Liver (tissue), 9 donors: ENCODE data around the gene CCDC152. TPM values are rescaled to one million over a fixed set of nuclear protein-coding genes. Genes with fewer than 3 reads are reported as not detected.

Experiments used
- DNase-seq: peaks from one replicate; pipeline ENCODE4 v3.0.0-alpha.2; 2017; ENCODE audit warnings: low spot score
- H3K27ac ChIP-seq, 2 donors: one replicate each; pipeline ENCODE4 v1.7.0; 2013; ENCODE audit warnings: inconsistent platforms in 2 of 2, low read length in 2 of 2, control low read depth in 1 of 2, low read depth in 1 of 2, mild to moderate bottlenecking in 1 of 2
- H3K27me3 ChIP-seq, 4 donors: one replicate each; pipeline versions ENCODE4 v1.6.1 to v1.7.0; 2013; ENCODE audit warnings: low read length in 3 of 4, inconsistent platforms in 1 of 4, mild to moderate bottlenecking in 1 of 4, moderate library complexity in 1 of 4; ENCODE audit not compliant: control insufficient read depth in 4 of 4, insufficient read depth in 4 of 4
- H3K36me3 ChIP-seq, 4 donors: one replicate each; pipeline versions ENCODE4 v1.6.1 to v1.7.0; 2013; ENCODE audit warnings: low read length in 3 of 4, mild to moderate bottlenecking in 3 of 4, low read depth in 1 of 4, moderate library complexity in 1 of 4; ENCODE audit not compliant: control insufficient read depth in 4 of 4, insufficient read depth in 3 of 4
- H3K4me1 ChIP-seq, 4 donors: one replicate each; pipeline versions ENCODE4 v1.6.1 to v1.7.0; 2013; ENCODE audit warnings: low read length in 3 of 4, mild to moderate bottlenecking in 3 of 4, moderate library complexity in 1 of 4; ENCODE audit not compliant: control insufficient read depth in 4 of 4, insufficient read depth in 4 of 4
- H3K4me3 ChIP-seq, 3 donors: one replicate each; pipeline versions ENCODE4 v1.6.1 to v1.7.0; 2013; ENCODE audit warnings: low read length in 3 of 3, control low read depth in 1 of 3, low read depth in 1 of 3, mild to moderate bottlenecking in 1 of 3
- H3K9ac ChIP-seq, 2 donors: one replicate each; pipeline ENCODE4 v1.7.0; 2013; ENCODE audit warnings: low read length in 2 of 2, mild to moderate bottlenecking in 2 of 2, moderate library complexity in 2 of 2, control low read depth in 1 of 2, low read depth in 1 of 2
- H3K9me3 ChIP-seq, 4 donors: one replicate each; pipeline versions ENCODE4 v1.6.1 to v1.7.0; 2013; ENCODE audit warnings: low read length in 3 of 4; ENCODE audit not compliant: control insufficient read depth in 4 of 4
- ATF3 ChIP-seq: IDR thresholded peaks from 2 replicates; pipeline ENCODE4 v1.6.1; 2016; ENCODE audit warnings: antibody characterized with exemption
- CTCF ChIP-seq: fragments of 150-350 bp; IDR thresholded peaks from 2 replicates; pipeline ENCODE4 v1.5.1; 2017; ENCODE audit warnings: improper control_type of control experiment, low read depth, low read length; ENCODE audit not compliant: missing input control
- EGR1 ChIP-seq, 2 donors: IDR thresholded peaks; 2 replicates each; pipeline ENCODE4 v1.6.1; 2016 to 2018; ENCODE audit warnings: antibody characterized with exemption in 2 of 2, low read depth in 2 of 2
- FOXA1 ChIP-seq: IDR thresholded peaks from 2 replicates; pipeline ENCODE4 v1.6.1; 2016; ENCODE audit warnings: antibody characterized with exemption
- FOXA2 ChIP-seq: IDR thresholded peaks from 2 replicates; pipeline ENCODE4 v1.6.1; 2016; ENCODE audit warnings: antibody characterized with exemption
- GABPA ChIP-seq, 2 donors: IDR thresholded peaks in 1 of 2; conservative IDR thresholded peaks in 1 of 2; 2 replicates each; pipeline ENCODE4 v1.6.1; 2016; ENCODE audit warnings: antibody characterized with exemption in 2 of 2, mild to moderate bottlenecking in 1 of 2, moderate library complexity in 1 of 2
- HNF4A ChIP-seq, 2 donors: conservative IDR thresholded peaks; 2 replicates each; pipeline ENCODE4 v1.6.1; 2016; ENCODE audit warnings: antibody characterized with exemption in 2 of 2, mild to moderate bottlenecking in 2 of 2
- HNF4G ChIP-seq: IDR thresholded peaks from 2 replicates; pipeline ENCODE4 v1.6.1; 2016; ENCODE audit warnings: antibody characterized with exemption
- JUND ChIP-seq, 2 donors: IDR thresholded peaks; 2 replicates each; pipeline ENCODE4 v1.6.1; 2016; ENCODE audit warnings: antibody characterized with exemption in 2 of 2
- MAX ChIP-seq: IDR thresholded peaks from 2 replicates; pipeline ENCODE4 v1.6.1; 2016; ENCODE audit warnings: antibody characterized with exemption
- NR2F2 ChIP-seq: IDR thresholded peaks from 2 replicates; pipeline ENCODE4 v1.6.1; 2016; ENCODE audit warnings: antibody characterized with exemption
- RAD21 ChIP-seq, 2 donors: IDR thresholded peaks; 2 replicates each; pipeline ENCODE4 v1.6.1; 2016; ENCODE audit warnings: antibody characterized with exemption in 2 of 2, mild to moderate bottlenecking in 2 of 2
- REST ChIP-seq: IDR thresholded peaks from 2 replicates; pipeline ENCODE4 v1.6.1; 2016; ENCODE audit warnings: antibody characterized with exemption, mild to moderate bottlenecking
- RXRA ChIP-seq, 2 donors: IDR thresholded peaks; 2 replicates each; pipeline ENCODE4 v1.6.1; 2017 to 2018; ENCODE audit warnings: antibody characterized with exemption in 2 of 2, mild to moderate bottlenecking in 1 of 2
- SP1 ChIP-seq: IDR thresholded peaks from 2 replicates; pipeline ENCODE4 v1.6.1; 2018; ENCODE audit warnings: antibody characterized with exemption, mild to moderate bottlenecking
- TAF1 ChIP-seq: conservative IDR thresholded peaks from 2 replicates; pipeline ENCODE4 v1.6.1; 2016; ENCODE audit warnings: antibody characterized with exemption, mild to moderate bottlenecking
- YY1 ChIP-seq: IDR thresholded peaks from 2 replicates; pipeline ENCODE4 v1.6.1; 2016; ENCODE audit warnings: antibody characterized with exemption, mild to moderate bottlenecking
- ZBTB33 ChIP-seq: IDR thresholded peaks from 2 replicates; pipeline ENCODE4 v1.6.1; 2016; ENCODE audit warnings: antibody characterized with exemption
- WGBS: extraction: QIAGEN DNeasy Blood & Tissue Kit; methylation state at CpG from one replicate; pipeline ENCODE4 v1.1.7; 2013; 5-methylcytosine and 5-hydroxymethylcytosine counted together
- polyA plus RNA-seq, 2 donors: library from polyadenylated mRNA; stranded (reverse) in 1 of 2; unstranded in 1 of 2; fragments of 200-250 nt in 1 of 2; fragments of >200 nt in 1 of 2; fragmentation: Nextera tagmentation in 1 of 2; extraction: Ambion mirVana in 1 of 2; gene quantifications; one replicate each; pipeline versions ENCODE4 v1.2.1 to v1.2.3, GENCODE V29; 2013 to 2015
- total RNA-seq, 2 donors: library from RNA; depleted of rRNA; stranded (reverse); fragments of >200 nt; gene quantifications; one replicate each; pipeline ENCODE4 v1.2.3, GENCODE V29; 2014
- donor health status: healthy.
- donor health status: healthy.
- donor health status: healthy.
- donor health status: healthy.
- donor health status: healthy.

CCDC152 gene
- total and polyA plus RNA-seq, 4 donors, result 0.08 to 81.4 (median 3.3) TPM

GRCh38 chr5:42750507-42750906 lies 6.1 kb upstream of the CCDC152 start:
- 96% methylated on average over 5 of the region's 5 CpGs for WGBS
- no peak for TF ChIP-seq JUND (IDR thresholded peaks at IDR 0.05)
- TF ChIP-seq EGR1 (IDR thresholded peaks at IDR 0.05; ENCODE audit: low read depth in 2 of 2), result no peak
- no peak for TF ChIP-seq ATF3
- TF ChIP-seq GABPA (IDR thresholded peaks at IDR 0.05 in 1 of 2, conservative IDR thresholded peaks at IDR 0.05 in 1 of 2), result no peak
- TF ChIP-seq RAD21 (IDR thresholded peaks at IDR 0.05), result no peak
- TF ChIP-seq FOXA1, result no peak
- TF ChIP-seq FOXA2, result no peak
- TF ChIP-seq CTCF, result no peak
- TF ChIP-seq RXRA (IDR thresholded peaks at IDR 0.05), result no peak
- TF ChIP-seq SP1, result no peak
- no peak for TF ChIP-seq TAF1
- TF ChIP-seq YY1, result no peak
- no peak for TF ChIP-seq NR2F2
- no peak for TF ChIP-seq HNF4G
- TF ChIP-seq ZBTB33, result no peak
- no peak for TF ChIP-seq MAX
- TF ChIP-seq REST, result no peak
- no peak for DNase-seq
- Histone ChIP-seq H3K27me3 (no peaks in the 10 kb centered on the region), H3K9ac (no peak overlapping the region), H3K36me3 (no peaks in the 10 kb centered on the region), H3K27ac (no peak overlapping the region), H3K9me3 (no peaks in the 10 kb centered on the region), H3K4me1 (no peaks in the 10 kb centered on the region), H3K4me3 (no peak overlapping the region)

GRCh38 chr5:42751044-42751443 lies 5.6 kb upstream of the CCDC152 start:
- Histone ChIP-seq H3K4me3 (no peak overlapping the region), H3K27ac (no peak overlapping the region), H3K4me1 (no peaks in the 10 kb centered on the region), H3K27me3 (no peaks in the 10 kb centered on the region), H3K9me3 (no peaks in the 10 kb centered on the region), H3K36me3 (no peaks in the 10 kb centered on the region), H3K9ac (no peak overlapping the region)
- DNase-seq, result no peak
- 79% methylated on average over 5 of the region's 5 CpGs for WGBS
- no peak for TF ChIP-seq RXRA (IDR thresholded peaks at IDR 0.05)
- no peak for TF ChIP-seq ZBTB33
- no peak for TF ChIP-seq GABPA (IDR thresholded peaks at IDR 0.05 in 1 of 2, conservative IDR thresholded peaks at IDR 0.05 in 1 of 2)
- no peak for TF ChIP-seq RAD21 (IDR thresholded peaks at IDR 0.05)
- TF ChIP-seq EGR1 (IDR thresholded peaks at IDR 0.05; ENCODE audit: low read depth in 2 of 2), result no peak
- TF ChIP-seq SP1, result no peak
- no peak for TF ChIP-seq TAF1
- no peak for TF ChIP-seq CTCF
- TF ChIP-seq FOXA1, result no peak
- TF ChIP-seq NR2F2, result no peak
- no peak for TF ChIP-seq HNF4A (conservative IDR thresholded peaks at IDR 0.05)
- no peak for TF ChIP-seq YY1
- TF ChIP-seq FOXA2, result no peak
